GM12878 (cell line): ENCODE measurements around the gene RHEX. TPM values are rescaled to one million over a fixed set of nuclear protein-coding genes. Genes with fewer than 3 reads are reported as not detected.
A peak's percentile ranks its signal among the peaks of the same experiment; 100 is the strongest.

Source experiments
- ATF3 ChIP-seq: IDR thresholded peaks from 2 replicates; pipeline ENCODE4 v1.6.1; 2011; ENCODE audit warnings: low read depth, mild to moderate bottlenecking, low read length, moderate library complexity, borderline replicate concordance; ENCODE audit errors: extremely low read depth
- BCL11A ChIP-seq: IDR thresholded peaks from 2 replicates; pipeline ENCODE4 v1.6.1; 2011; ENCODE audit warnings: low read depth, low read length
- BMI1 ChIP-seq: fragments of 450-650 bp; IDR thresholded peaks from 2 replicates; pipeline ENCODE4 v1.6.1; 2016; ENCODE audit warnings: mild to moderate bottlenecking, moderate library complexity, borderline replicate concordance
- CTCF ChIP-seq, 3 experiments: IDR thresholded peaks in 2 of 3; conservative IDR thresholded peaks in 1 of 3; 2 replicates each; pipeline ENCODE4 v1.5.1; 2011; ENCODE audit warnings: low read depth in 3 of 3, low read length in 3 of 3, mild to moderate bottlenecking in 3 of 3, control low read depth in 2 of 3, moderate library complexity in 2 of 3, inconsistent platforms in 1 of 3, mixed read lengths in 1 of 3; ENCODE audit not compliant: control insufficient read depth in 2 of 3, insufficient read depth in 1 of 3; ENCODE audit errors: extremely low read depth in 1 of 3
- E2F4 ChIP-seq: IDR thresholded peaks from 2 replicates; pipeline ENCODE4 v1.6.1; 2012; ENCODE audit warnings: low read depth, low read length, improper control_type of control experiment
- EP300 ChIP-seq, 2 experiments: fragments of 150-350 bp in 1 of 2; IDR thresholded peaks; 2 replicates each; pipeline ENCODE4 v1.6.1; 2011 to 2012; ENCODE audit warnings: low read depth in 2 of 2, low read length in 2 of 2, borderline replicate concordance in 1 of 2, improper control_type of control experiment in 1 of 2, inconsistent platforms in 1 of 2; ENCODE audit not compliant: control insufficient read depth in 1 of 2
- IKZF1 ChIP-seq: fragments of 450-650 bp; conservative IDR thresholded peaks from 2 replicates; pipeline ENCODE4 v1.6.1; 2017; ENCODE audit warnings: antibody characterized with exemption, mild to moderate bottlenecking
- IRF4 ChIP-seq: IDR thresholded peaks from 2 replicates; pipeline ENCODE4 v1.6.1; 2011; ENCODE audit warnings: low read depth, low read length
- IRF5 ChIP-seq: fragments of 450-650 bp; IDR thresholded peaks from 2 replicates; pipeline ENCODE4 v1.6.1; 2017; ENCODE audit warnings: borderline replicate concordance
- KAT2A ChIP-seq: conservative IDR thresholded peaks from 2 replicates; pipeline ENCODE4 v1.6.1; 2011; ENCODE audit warnings: low read depth, low read length; ENCODE audit not compliant: control insufficient read depth
- POLR2A ChIP-seq: IDR thresholded peaks from 2 replicates; pipeline ENCODE4 v1.6.1; 2011; ENCODE audit warnings: low read depth, mild to moderate bottlenecking, low read length
- SKIL ChIP-seq: fragments of 450-650 bp; IDR thresholded peaks from 2 replicates; pipeline ENCODE4 v1.6.1; 2017; ENCODE audit warnings: mild to moderate bottlenecking, low read depth, inconsistent platforms; ENCODE audit not compliant: poor library complexity, severe bottlenecking
- TCF12 ChIP-seq: IDR thresholded peaks from 2 replicates; pipeline ENCODE4 v1.6.1; 2011; ENCODE audit warnings: low read depth, mild to moderate bottlenecking, low read length
- ZNF217 ChIP-seq: fragments of 450-650 bp; IDR thresholded peaks from 2 replicates; pipeline ENCODE4 v1.6.1; 2017; ENCODE audit warnings: antibody characterized with exemption, mild to moderate bottlenecking
- polyA plus RNA-seq, 11 experiments: library from polyadenylated mRNA; depleted of rRNA in 4 of 11; unstranded in 6 of 11; stranded (reverse) in 5 of 11; fragments of >200 nt; fragmentation: Nextera tagmentation in 4 of 11; fragmentation: Illumina TruSeq in 1 of 11; extraction: Ambion mirVana in 4 of 11; extraction: Trizol in 1 of 11; gene quantifications; 1 replicate in 1 of 11; 2 replicates in 10 of 11; pipeline versions ENCODE4 v1.2.1 to v1.2.3, GENCODE V29; 2011 to 2016; ENCODE audit warnings: inconsistent platforms in 2 of 11, missing spikeins in 2 of 11, low read depth in 1 of 11
- total RNA-seq, 4 experiments: library from RNA; depleted of rRNA in 3 of 4; stranded (reverse); fragments of >200 nt in 3 of 4; fragmentation: Illumina TruSeq in 1 of 4; extraction: Trizol in 1 of 4; gene quantifications; 2 replicates each; pipeline versions ENCODE4 v1.2.1 to v1.2.3, GENCODE V29; 2013 to 2021
- TF ChIP-seq, protein P1 (sequence below): fragments of 450-650 bp; formaldehyde crosslinking; IDR thresholded peaks from 2 replicates; pipeline ENCODE4 v1.5.0; 2022; ENCODE audit warnings: mild to moderate bottlenecking, missing genetic modification characterization
- TF ChIP-seq, protein P2 (sequence below): IDR thresholded peaks from 2 replicates; pipeline ENCODE4 v1.6.1; 2011; ENCODE audit warnings: borderline replicate concordance, low read depth, mild to moderate bottlenecking, moderate library complexity, mixed read lengths, low read length; ENCODE audit not compliant: insufficient read depth; ENCODE audit errors: extremely low read length

The RHEX gene
- total and polyA plus RNA-seq, 10 of the 15 experiments (the other 5 are each of a cell fraction or from before 2014, with no cell fraction given): 2.4 to 11.4 (median 5.7) TPM

GRCh38 chr1:206050655-206051235 lies 2.2 kb upstream of the RHEX start (continued):
- TF ChIP-seq CTCF (IDR thresholded peaks at IDR 0.05 in 2 of 3, conservative IDR thresholded peaks at IDR 0.05 in 1 of 3; ENCODE audit: control insufficient read depth in 2 of 3, extremely low read depth in 1 of 3, insufficient read depth in 1 of 3, low read depth in 3 of 3, low read length in 3 of 3): 0 out of 6 replicates have a peak, but pooled peaks of 1 of the 3 experiments have one; percentile 3
- TF ChIP-seq TCF12: peak; percentile 99
- TF ChIP-seq IRF4: peak; percentile 95
- TF ChIP-seq ATF3: no peak
- TF ChIP-seq BCL11A: peak; percentile 96
- peak; percentile 69 for TF ChIP-seq POLR2A
- no peak for TF ChIP-seq KAT2A
- no peak for TF ChIP-seq IRF5
- peak; percentile 91 for TF ChIP-seq ZNF217
- TF ChIP-seq BMI1: peak; percentile 85
- peak; percentile 94 for TF ChIP-seq SKIL
- TF ChIP-seq, protein P1, sequence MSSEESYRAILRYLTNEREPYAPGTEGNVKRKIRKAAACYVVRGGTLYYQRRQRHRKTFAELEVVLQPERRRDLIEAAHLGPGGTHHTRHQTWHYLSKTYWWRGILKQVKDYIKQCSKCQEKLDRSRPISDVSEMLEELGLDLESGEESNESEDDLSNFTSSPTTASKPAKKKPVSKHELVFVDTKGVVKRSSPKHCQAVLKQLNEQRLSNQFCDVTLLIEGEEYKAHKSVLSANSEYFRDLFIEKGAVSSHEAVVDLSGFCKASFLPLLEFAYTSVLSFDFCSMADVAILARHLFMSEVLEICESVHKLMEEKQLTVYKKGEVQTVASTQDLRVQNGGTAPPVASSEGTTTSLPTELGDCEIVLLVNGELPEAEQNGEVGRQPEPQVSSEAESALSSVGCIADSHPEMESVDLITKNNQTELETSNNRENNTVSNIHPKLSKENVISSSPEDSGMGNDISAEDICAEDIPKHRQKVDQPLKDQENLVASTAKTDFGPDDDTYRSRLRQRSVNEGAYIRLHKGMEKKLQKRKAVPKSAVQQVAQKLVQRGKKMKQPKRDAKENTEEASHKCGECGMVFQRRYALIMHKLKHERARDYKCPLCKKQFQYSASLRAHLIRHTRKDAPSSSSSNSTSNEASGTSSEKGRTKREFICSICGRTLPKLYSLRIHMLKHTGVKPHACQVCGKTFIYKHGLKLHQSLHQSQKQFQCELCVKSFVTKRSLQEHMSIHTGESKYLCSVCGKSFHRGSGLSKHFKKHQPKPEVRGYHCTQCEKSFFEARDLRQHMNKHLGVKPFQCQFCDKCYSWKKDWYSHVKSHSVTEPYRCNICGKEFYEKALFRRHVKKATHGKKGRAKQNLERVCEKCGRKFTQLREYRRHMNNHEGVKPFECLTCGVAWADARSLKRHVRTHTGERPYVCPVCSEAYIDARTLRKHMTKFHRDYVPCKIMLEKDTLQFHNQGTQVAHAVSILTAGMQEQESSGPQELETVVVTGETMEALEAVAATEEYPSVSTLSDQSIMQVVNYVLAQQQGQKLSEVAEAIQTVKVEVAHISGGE (CRISPR knock-in tag): no peak
- peak; percentile 97 to 98 for TF ChIP-seq EP300 (IDR thresholded peaks at IDR 0.05; ENCODE audit: borderline replicate concordance in 1 of 2, control insufficient read depth in 1 of 2, low read depth in 2 of 2, low read length in 2 of 2)
- TF ChIP-seq, protein P2, sequence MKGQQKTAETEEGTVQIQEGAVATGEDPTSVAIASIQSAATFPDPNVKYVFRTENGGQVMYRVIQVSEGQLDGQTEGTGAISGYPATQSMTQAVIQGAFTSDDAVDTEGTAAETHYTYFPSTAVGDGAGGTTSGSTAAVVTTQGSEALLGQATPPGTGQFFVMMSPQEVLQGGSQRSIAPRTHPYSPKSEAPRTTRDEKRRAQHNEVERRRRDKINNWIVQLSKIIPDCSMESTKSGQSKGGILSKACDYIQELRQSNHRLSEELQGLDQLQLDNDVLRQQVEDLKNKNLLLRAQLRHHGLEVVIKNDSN: peak; percentile 54
- TF ChIP-seq E2F4: no peak
- TF ChIP-seq IKZF1: peak; percentile 98
